Fibroblast of villous mesenchyme (primary cell): Measurements from ENCODE around the gene C1orf159. TPM values are rescaled to one million over a fixed set of nuclear protein-coding genes. Genes with fewer than 3 reads are reported as not detected.

ENCODE experiments used
- DNase-seq: peaks from one replicate; pipeline ENCODE4 v3.0.0-alpha.2; 2010; ENCODE audit warnings: low read depth
- H3K4me3 ChIP-seq: 2 replicates; pipeline ENCODE4 v1.5.1; 2011; ENCODE audit warnings: low read depth, mild to moderate bottlenecking, low read length
- CTCF ChIP-seq: IDR thresholded peaks from 2 replicates; pipeline ENCODE4 v1.5.1; 2012; ENCODE audit warnings: low read depth, mild to moderate bottlenecking, low read length; ENCODE audit not compliant: insufficient read depth
- total RNA-seq: library from RNA; depleted of rRNA; stranded (reverse); fragments of >200 nt; gene quantifications from 2 replicates; pipeline ENCODE4 v1.2.3, GENCODE V29; 2012

The C1orf159 gene
- total RNA-seq, 1 donor: 6.5 TPM

- no peak for TF ChIP-seq CTCF
- no peak overlapping the region for H3K4me3 ChIP-seq
- no peak for DNase-seq
Measured at GRCh38 chr1:1094981-1095380, 20.9 kb downstream of the C1orf159 start.

GRCh38 chr1:1093610-1093943, 22.3 kb downstream of the C1orf159 start:
- TF ChIP-seq CTCF: no peak
- no peak for DNase-seq
- H3K4me3 ChIP-seq: no peak overlapping the region

- no peak overlapping the region for H3K4me3 ChIP-seq
- no peak for DNase-seq
- TF ChIP-seq CTCF: no peak
Measured at GRCh38 chr1:1092894-1093609, 22.8 kb downstream of the C1orf159 start.

- no peak for TF ChIP-seq CTCF
- DNase-seq: no peak
- H3K4me3 ChIP-seq: no peak overlapping the region
Measured at GRCh38 chr1:1092149-1092855, 23.6 kb downstream of the C1orf159 start.

- DNase-seq: no peak
- H3K4me3 ChIP-seq: no peak overlapping the region
- TF ChIP-seq CTCF: no peak
Measured at GRCh38 chr1:1091344-1092148, 24.3 kb downstream of the C1orf159 start.

- no peak overlapping the region for H3K4me3 ChIP-seq
- no peak for DNase-seq
- no peak for TF ChIP-seq CTCF
Measured at GRCh38 chr1:1090424-1091343, 25.2 kb downstream of the C1orf159 start.
